Psoas muscle (tissue), 8 donors: Measurements from ENCODE around the gene ST8SIA3. TPM values are rescaled to one million over a fixed set of nuclear protein-coding genes. Genes with fewer than 3 reads are reported as not detected.
"Not testable (repeated sequence)": the region's sequence is repeated elsewhere in the genome, so short reads cannot be mapped to it uniquely, and the experiment has no call there.

Experiments
- ATAC-seq, 4 donors: fragments of 200-7000 bp; cut with Tn5 transposase; one replicate each; pipeline ENCODE4 v1.9.1; 2020; ENCODE audit warnings: moderate library complexity in 3 of 4, mild to moderate bottlenecking in 2 of 4
- DNase-seq, 2 donors: peaks; one replicate each; pipeline ENCODE4 v3.0.0-alpha.2; 2020
- H3K27ac ChIP-seq: fragments of 200-600 bp; one replicate; pipeline ENCODE4 v1.8.0; 2022
- H3K27me3 ChIP-seq, 3 donors: fragments of 200-600 bp in 1 of 3; one replicate each; pipeline versions ENCODE4 v1.6.1 to v1.8.0; 2013 to 2022; ENCODE audit warnings: low read length in 2 of 3, mild to moderate bottlenecking in 2 of 3, moderate library complexity in 1 of 3; ENCODE audit not compliant: insufficient read depth in 3 of 3
- H3K36me3 ChIP-seq, 2 donors: fragments of 200-600 bp in 1 of 2; one replicate each; pipeline versions ENCODE4 v1.6.1 to v1.8.0; 2013 to 2022; ENCODE audit warnings: low read depth in 1 of 2, mild to moderate bottlenecking in 1 of 2, moderate library complexity in 1 of 2; ENCODE audit not compliant: insufficient read depth in 1 of 2
- H3K4me1 ChIP-seq: fragments of 200-600 bp; one replicate; pipeline ENCODE4 v1.8.0; 2022
- H3K4me3 ChIP-seq: fragments of 200-600 bp; one replicate; pipeline ENCODE4 v1.8.0; 2022; ENCODE audit warnings: mild to moderate bottlenecking
- H3K9me3 ChIP-seq: fragments of 200-600 bp; one replicate; pipeline ENCODE4 v1.8.0; 2022
- CTCF ChIP-seq: fragments of 200-600 bp; IDR thresholded peaks from one replicate; pipeline ENCODE4 v1.8.0; 2022; ENCODE audit warnings: antibody characterized with exemption
- WGBS, 3 donors: extraction: QIAGEN DNeasy Blood & Tissue Kit; methylation state at CpG; one replicate each; pipeline versions ENCODE4 v1.1.6 to v1.1.7; 2013; 5-methylcytosine and 5-hydroxymethylcytosine counted together
- intact Hi-C, 2 donors: fragments of 100-400 bp; cut with DNase I; formaldehyde crosslinking; loops; one replicate each; pipeline versions ENCODE4 v1.11.0 to v1.14.2; 2022
- polyA plus RNA-seq, 3 donors: library from polyadenylated mRNA; stranded (reverse); fragments of 200-250 nt; gene quantifications; one replicate each; pipeline ENCODE4 v1.2.3, GENCODE V29; 2013
- total RNA-seq, 4 donors: library from RNA; stranded (reverse); fragmentation: NEBNext Ultra II Directional in 2 of 4; extraction: Animal tissue kit (Norgen Biotek cat#: 25700) in 2 of 4; gene quantifications; one replicate each; pipeline versions ENCODE4 v1.2.1 to v1.2.4, GENCODE V29; 2021 to 2023
- donor health status: healthy with polysubstance abuse.
- donor health status: DM: no; HTN: no; CAD: no; lungs with moderate emphysema.
- donor health status: Bipolar disorder and iron deficiency.
- donor health status: healthy.
- donor health status: DM: yes; HTN: yes; CAD: no.
- donor health status: DM: no; HTN: no; CAD: no.
- donor health status: DM: no; HTN: no; CAD: no.
- donor health status: DM: yes; HTN: yes; CAD: no.

Gene ST8SIA3
- total and polyA plus RNA-seq, 7 donors = 0.02 to 0.09 TPM; not detected in 5

- Histone ChIP-seq H3K4me1 (no peaks in the 10 kb centered on the region), H3K27me3 (peaks cover 0 to 3% (median 0%) of the 10 kb centered on the region in 3 donors), H3K27ac (no peak overlapping the region), H3K4me3 (no peak overlapping the region), H3K36me3 (no peaks in the 10 kb centered on the region), H3K9me3 (no peaks in the 10 kb centered on the region)
- DNase-seq (no peak), ATAC-seq (no peak)
- WGBS, 3 donors = 45 to 62% (median 47%) methylated on average over 2 of the region's 2 CpGs
- no peak for TF ChIP-seq CTCF
- intact Hi-C loops = no loop called here
These were observed 36.9 kb downstream of the ST8SIA3 start for GRCh38 chr18:57389271-57389670.

GRCh38 chr18:57390044-57390443, 37.7 kb downstream of the ST8SIA3 start:
- no peaks in the 10 kb centered on the region for H3K4me1 ChIP-seq
- WGBS, 3 donors = 47 to 69% (median 54%) methylated on average over 3 of the region's 3 CpGs
- no peak overlapping the region for H3K27ac ChIP-seq
- no peak overlapping the region for H3K4me3 ChIP-seq
- no peaks in the 10 kb centered on the region for H3K9me3 ChIP-seq
- H3K36me3 ChIP-seq = no peaks in the 10 kb centered on the region
- ATAC-seq = no peak
- no peak for DNase-seq
- intact Hi-C loops = no loop called here
- H3K27me3 ChIP-seq = no peaks in the 10 kb centered on the region
- TF ChIP-seq CTCF = no peak

- 87 to 96% (median 95%) methylated on average over 1 of the region's 1 CpG for WGBS, 3 donors
- H3K27ac ChIP-seq, ATAC-seq, H3K36me3 ChIP-seq, H3K9me3 ChIP-seq, intact Hi-C loops, H3K4me1 ChIP-seq, H3K4me3 ChIP-seq, DNase-seq, H3K27me3 ChIP-seq: not testable (repeated sequence)
These were observed 42.4 kb downstream of the ST8SIA3 start for GRCh38 chr18:57394749-57395148.

- 91 to 93% (median 92%) methylated on average over 7 of the region's 7 CpGs for WGBS, 3 donors
These were observed 44.5 kb downstream of the ST8SIA3 start for GRCh38 chr18:57396831-57397230.

GRCh38 chr18:57397440-57398132, 45.2 kb downstream of the ST8SIA3 start:
- Histone ChIP-seq H3K27ac (no peak overlapping the region), H3K4me1 (no peaks in the 10 kb centered on the region), H3K4me3 (no peak overlapping the region), H3K9me3 (no peaks in the 10 kb centered on the region), H3K27me3 (peaks cover 0 to 8% (median 0%) of the 10 kb centered on the region in 3 donors), H3K36me3 (no peaks in the 10 kb centered on the region)
- no peak for ATAC-seq
- 68 to 77% (median 69%) methylated on average over 2 of the region's 2 CpGs for WGBS, 3 donors
- TF ChIP-seq CTCF = no peak
- no peak for DNase-seq
- intact Hi-C loops = no loop called here

More at GRCh38 chr18:57396831-57397230, 44.5 kb downstream of the ST8SIA3 start:
- H3K36me3 ChIP-seq, DNase-seq, H3K4me3 ChIP-seq, H3K9me3 ChIP-seq, ATAC-seq, intact Hi-C loops, H3K27ac ChIP-seq, H3K4me1 ChIP-seq, H3K27me3 ChIP-seq: not testable (repeated sequence)

GRCh38 chr18:57404345-57404744, 52.0 kb downstream of the ST8SIA3 start:
- TF ChIP-seq CTCF = no peak
- H3K27me3 ChIP-seq = peaks cover 0 to 9% (median 0%) of the 10 kb centered on the region in 3 donors
- no peak overlapping the region for H3K27ac ChIP-seq
- ATAC-seq (no peak), DNase-seq (no peak)
- H3K9me3 ChIP-seq = no peaks in the 10 kb centered on the region
- H3K4me3 ChIP-seq = no peak overlapping the region
- intact Hi-C loops = no loop called here
- H3K4me1 ChIP-seq = no peaks in the 10 kb centered on the region
- H3K36me3 ChIP-seq = no peaks in the 10 kb centered on the region
